GM12872 (cell line): Measurements from ENCODE around the gene KIF20A.

Source experiments
- TF ChIP-seq, protein P1 (sequence below): IDR thresholded peaks from 3 replicates; pipeline ENCODE4 v1.5.1; 2011; ENCODE audit warnings: low read depth, mild to moderate bottlenecking, low read length, moderate library complexity; ENCODE audit not compliant: insufficient read depth

The KIF20A gene

GRCh38 chr5:138178516-138179276 is at the start of gene KIF20A, which contains the start of gene BRD8:
TSS of gene KIF20A (plus strand) at chr5:138179112. CDS start at chr5:138179681, 569 bp downstream.
TSS of gene BRD8 (minus strand) at chr5:138178630. CDS start at chr5:138178614, 16 bp downstream.
- TF ChIP-seq, protein P1, sequence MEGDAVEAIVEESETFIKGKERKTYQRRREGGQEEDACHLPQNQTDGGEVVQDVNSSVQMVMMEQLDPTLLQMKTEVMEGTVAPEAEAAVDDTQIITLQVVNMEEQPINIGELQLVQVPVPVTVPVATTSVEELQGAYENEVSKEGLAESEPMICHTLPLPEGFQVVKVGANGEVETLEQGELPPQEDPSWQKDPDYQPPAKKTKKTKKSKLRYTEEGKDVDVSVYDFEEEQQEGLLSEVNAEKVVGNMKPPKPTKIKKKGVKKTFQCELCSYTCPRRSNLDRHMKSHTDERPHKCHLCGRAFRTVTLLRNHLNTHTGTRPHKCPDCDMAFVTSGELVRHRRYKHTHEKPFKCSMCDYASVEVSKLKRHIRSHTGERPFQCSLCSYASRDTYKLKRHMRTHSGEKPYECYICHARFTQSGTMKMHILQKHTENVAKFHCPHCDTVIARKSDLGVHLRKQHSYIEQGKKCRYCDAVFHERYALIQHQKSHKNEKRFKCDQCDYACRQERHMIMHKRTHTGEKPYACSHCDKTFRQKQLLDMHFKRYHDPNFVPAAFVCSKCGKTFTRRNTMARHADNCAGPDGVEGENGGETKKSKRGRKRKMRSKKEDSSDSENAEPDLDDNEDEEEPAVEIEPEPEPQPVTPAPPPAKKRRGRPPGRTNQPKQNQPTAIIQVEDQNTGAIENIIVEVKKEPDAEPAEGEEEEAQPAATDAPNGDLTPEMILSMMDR: no peak

DNA sequence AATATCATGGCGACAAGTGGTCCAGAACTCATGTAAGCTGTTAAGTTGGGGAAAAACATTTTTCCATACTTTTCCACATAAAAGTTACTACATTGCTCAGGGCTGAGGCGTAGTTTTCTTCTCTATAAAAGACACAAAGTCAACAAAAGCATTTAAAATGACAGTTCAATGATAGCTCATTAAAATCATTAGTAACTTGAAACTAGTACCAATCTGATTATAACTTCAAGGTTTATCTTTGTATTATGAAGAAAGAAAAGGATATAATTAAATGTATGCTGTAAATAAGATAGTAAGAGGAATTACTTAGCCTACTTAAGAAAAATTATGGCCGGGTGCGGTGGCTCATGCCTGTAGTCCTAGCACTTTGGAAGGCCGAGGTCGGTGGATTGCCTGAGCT is 49.6 kb upstream of the KIF20A start:
- TF ChIP-seq, protein P1: no peak

- TF ChIP-seq, protein P1: no peak
Measured at GRCh38 chr5:138132543-138132942, 46.4 kb upstream of the KIF20A start.

DNA sequence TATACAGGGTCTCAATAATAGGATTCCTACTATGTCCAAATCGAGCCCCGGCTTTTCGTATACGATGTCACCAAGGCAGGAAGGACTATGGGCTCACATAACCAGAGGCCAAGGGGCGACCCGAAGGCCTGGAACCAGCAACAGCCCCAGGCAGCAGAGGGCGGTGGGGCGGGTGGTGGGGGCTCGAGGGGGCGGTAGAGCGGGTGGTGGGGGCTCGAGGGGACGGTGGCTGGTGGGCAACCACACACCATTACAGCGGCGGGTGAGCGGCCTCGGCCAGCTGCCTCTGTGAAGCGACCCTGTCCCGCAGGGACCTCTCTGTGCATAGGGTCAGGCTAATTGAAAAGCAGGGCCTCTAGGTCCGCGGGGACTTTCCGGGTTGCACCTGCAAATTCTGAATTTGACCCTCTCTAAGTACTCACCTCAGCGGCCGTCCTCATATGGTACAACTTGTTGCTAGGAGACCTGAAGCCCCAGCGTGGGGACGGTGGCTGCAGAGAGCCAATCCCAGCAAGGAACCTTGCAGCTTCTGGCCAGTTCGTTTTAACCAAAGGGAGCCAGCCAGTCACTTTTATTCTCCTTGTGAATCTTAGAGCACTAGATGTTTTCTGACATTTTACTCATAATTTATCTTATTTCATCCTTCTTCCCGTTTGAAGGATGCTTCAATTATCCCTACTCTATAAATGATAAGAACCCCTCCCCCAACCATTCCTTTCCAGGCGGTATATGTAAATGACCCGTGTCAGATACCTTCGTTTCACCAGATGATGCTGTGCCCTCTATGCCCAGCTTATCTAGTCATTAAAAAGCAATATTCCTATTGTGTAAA is 39.7 kb upstream of the KIF20A start, which contains the start of gene NME5:
Gene NME5, minus strand, starts transcription at position 480 of the 832 bp plus-strand sequence. CDS start 648 bp downstream, outside the sequence.
- TF ChIP-seq, protein P1: no peak

DNA sequence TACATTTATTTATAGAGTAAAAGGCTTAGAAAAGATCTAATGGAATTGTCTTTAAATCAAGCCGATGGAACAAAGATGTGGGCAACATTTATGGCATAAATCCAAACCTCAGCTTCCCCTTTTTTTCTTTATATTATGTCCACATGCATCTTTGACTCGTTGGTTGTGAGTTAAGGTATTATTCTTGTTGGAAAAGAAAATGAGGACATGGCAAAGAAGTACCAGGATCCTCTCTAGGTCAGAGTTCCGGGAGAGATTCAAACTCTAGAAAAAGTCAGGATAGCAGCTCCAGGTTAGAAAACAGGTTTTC is 39.2 kb upstream of the KIF20A start:
- TF ChIP-seq, protein P1: no peak

DNA sequence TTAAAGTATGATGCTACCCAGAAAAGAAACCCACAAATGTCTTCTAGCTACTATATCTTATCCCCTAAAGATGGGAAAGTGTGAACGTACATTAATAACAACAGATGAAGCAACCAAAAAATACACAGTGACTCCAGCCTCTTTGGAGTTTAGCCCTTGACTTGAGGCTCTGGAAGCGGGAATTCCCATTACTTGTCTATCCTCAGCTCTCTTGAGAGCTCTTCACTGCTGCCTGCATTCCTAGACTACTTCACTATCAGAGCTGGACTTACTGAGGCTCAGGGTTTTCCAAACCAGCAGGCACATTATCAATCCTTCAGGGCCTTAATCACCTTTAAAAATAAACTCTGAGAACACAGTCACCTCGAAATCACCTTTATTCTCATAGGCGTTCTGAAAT is 38.6 kb upstream of the KIF20A start:
- TF ChIP-seq, protein P1: no peak

DNA sequence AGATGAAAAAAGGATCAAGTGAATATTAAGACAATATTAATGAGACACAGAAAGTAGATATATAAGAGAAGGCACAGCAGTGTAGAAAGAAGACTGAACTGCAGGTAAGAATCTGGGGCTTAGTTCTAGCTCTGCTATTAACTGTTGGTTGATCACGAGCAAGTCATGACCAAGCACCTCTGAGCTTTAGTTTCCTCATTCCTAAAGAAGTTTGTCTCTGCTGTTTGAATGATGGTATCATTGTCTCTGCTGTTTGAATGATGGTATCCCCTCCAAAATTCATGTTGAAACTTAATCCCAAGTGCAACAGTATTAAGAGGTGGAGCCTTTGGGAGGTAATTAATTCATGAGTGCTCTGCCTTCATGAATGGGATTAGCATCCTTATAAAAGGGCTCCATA is 37.2 kb upstream of the KIF20A start:
- TF ChIP-seq, protein P1: no peak
